ENCODE results near the gene CITED4.

- TF ChIP-seq CTCF (conservative IDR thresholded peaks at IDR 0.05; ENCODE audit: low read length) (no peak), EZH2phosphoT487 (IDR thresholded peaks at IDR 0.05; ENCODE audit: borderline replicate concordance, low read depth, low read length) (no peak)
These were observed 46.7 kb downstream of the CITED4 start for GRCh38 chr1:40815420-40815819.
